Caco-2 (cell line): Measurements from ENCODE around the gene UQCR11. TPM values are rescaled to one million over a fixed set of nuclear protein-coding genes. Genes with fewer than 3 reads are reported as not detected.

Experiments used
- BruUV-seq: library from RNA; stranded (reverse); fragments of 400-500 nt; replicated peaks from 2 replicates; lab custom pipeline; 2021; lab: Mats Ljungman, UMichigan
- CTCF ChIA-PET: fragments of 300-600 bp; sonication (Branson Sonifier 250); formaldehyde crosslinking; loops from one replicate; lab custom pipeline; 2022; ENCODE audit warnings: antibody characterized with exemption; lab: Charles Lee
- POLR2A ChIA-PET: fragments of 300-600 bp; sonication (Branson Sonifier 250); formaldehyde crosslinking; loops from one replicate; lab custom pipeline; 2022; ENCODE audit warnings: antibody characterized with exemption; lab: Charles Lee
- DNase-seq, 2 experiments: peaks; one replicate each; pipeline versions ENCODE4 v3.0.0 to v3.0.0-alpha.2; 2020 to 2022
- H3K27me3 ChIP-seq: replicated peaks from 2 replicates; pipeline ENCODE4 v1.6.0; 2011; ENCODE audit warnings: low read length; ENCODE audit not compliant: control insufficient read depth, insufficient read depth
- H3K36me3 ChIP-seq: 2 replicates; pipeline ENCODE4 v1.5.1; 2011; ENCODE audit warnings: low read length; ENCODE audit not compliant: control insufficient read depth, insufficient read depth
- H3K4me1 ChIP-seq: fragments of 250-450 bp; sonication (Bioruptor Pico); 2 replicates; pipeline ENCODE4 v1.5.1; 2020; ENCODE audit warnings: mild to moderate bottlenecking
- H3K4me3 ChIP-seq: 2 replicates; pipeline ENCODE4 v1.5.1; 2011; ENCODE audit warnings: low read depth, mild to moderate bottlenecking, control low read depth, low read length
- H3K9me3 ChIP-seq: fragments of 250-450 bp; sonication (Bioruptor Pico); 2 replicates; pipeline ENCODE4 v1.5.1; 2020; ENCODE audit warnings: mild to moderate bottlenecking, moderate library complexity
- H3K27ac Mint-ChIP-seq: one replicate; pipeline ENCODE4 v1.8.0; 2022; ENCODE audit warnings: mixed read lengths; ENCODE audit not compliant: unreplicated experiment
- H3K27me3 Mint-ChIP-seq: one replicate; pipeline ENCODE4 v1.8.0; 2022; ENCODE audit warnings: mixed read lengths; ENCODE audit not compliant: insufficient read depth, unreplicated experiment
- H3K36me3 Mint-ChIP-seq: one replicate; pipeline ENCODE4 v1.8.0; 2022; ENCODE audit warnings: mild to moderate bottlenecking, mixed read lengths; ENCODE audit not compliant: insufficient read depth, unreplicated experiment
- H3K4me1 Mint-ChIP-seq: one replicate; pipeline ENCODE4 v1.8.0; 2022; ENCODE audit warnings: low read depth, mixed read lengths; ENCODE audit not compliant: unreplicated experiment
- H3K4me3 Mint-ChIP-seq: one replicate; pipeline ENCODE4 v1.8.0; 2022; ENCODE audit warnings: mild to moderate bottlenecking, moderate library complexity, mixed read lengths; ENCODE audit not compliant: unreplicated experiment
- H3K9me3 Mint-ChIP-seq: one replicate; pipeline ENCODE4 v1.8.0; 2022; ENCODE audit warnings: mixed read lengths; ENCODE audit not compliant: unreplicated experiment
- intact Hi-C: fragments of 100-400 bp; cut with micrococcal nuclease; formaldehyde crosslinking; loops from one replicate; pipeline ENCODE4 v1.10.0; 2022; ENCODE audit not compliant: unreplicated experiment
- total RNA-seq: library from RNA; stranded (reverse); gene quantifications from 2 replicates; pipeline ENCODE4 v1.2.3, GENCODE V29; 2022
- TF ChIP-seq, protein P1 (sequence below), 2 experiments: fragments of 200-600 bp in 1 of 2; IDR thresholded peaks; 1 replicate in 1 of 2; 2 replicates in 1 of 2; pipeline versions ENCODE4 v1.5.1 to v1.8.0; 2011 to 2022; ENCODE audit warnings: antibody characterized with exemption in 1 of 2, control low read depth in 1 of 2, inconsistent platforms in 1 of 2, low read depth in 1 of 2, low read length in 1 of 2, mild to moderate bottlenecking in 1 of 2, moderate library complexity in 1 of 2; ENCODE audit not compliant: insufficient read depth in 1 of 2, severe bottlenecking in 1 of 2, unreplicated experiment in 1 of 2

UQCR11 gene
- total RNA-seq, 1 experiment from 2014 or later: 222 TPM

DNA sequence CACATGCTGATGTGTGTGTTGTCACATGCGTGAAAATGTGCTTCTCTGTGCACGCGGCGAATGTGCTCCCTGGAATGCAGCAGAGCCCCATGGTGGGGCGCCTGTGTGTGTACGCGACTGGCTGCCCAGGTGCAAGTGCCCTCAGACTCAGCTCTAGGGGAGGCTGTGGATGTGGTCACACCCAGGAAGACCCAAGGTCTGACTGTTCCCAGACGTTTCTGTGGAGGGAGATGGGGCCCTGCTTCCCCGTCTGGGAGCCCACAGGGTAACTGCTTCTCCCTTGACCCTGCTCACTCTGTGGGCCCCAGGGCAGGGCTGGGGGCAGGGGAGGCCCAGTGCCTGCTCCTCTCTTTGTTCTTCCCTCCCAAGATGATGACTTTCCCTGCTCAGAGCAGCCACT is 7.9 kb upstream of the UQCR11 start:
- ChIA-PET CTCF (no interaction called here), POLR2A (no interaction called here)
- no peak for DNase-seq
- H3K4me1 ChIP-seq: no peaks in the 10 kb centered on the region
- peaks cover 2% of the 10 kb centered on the region for H3K36me3 ChIP-seq
- BruUV-seq: no TSS peak
- no peak overlapping the region for H3K4me3 ChIP-seq
- H3K9me3 ChIP-seq: no peaks in the 10 kb centered on the region
- no peak overlapping the region for H3K4me3 Mint-ChIP-seq
- no peaks in the 10 kb centered on the region for H3K27me3 Mint-ChIP-seq
- TF ChIP-seq, protein P1, sequence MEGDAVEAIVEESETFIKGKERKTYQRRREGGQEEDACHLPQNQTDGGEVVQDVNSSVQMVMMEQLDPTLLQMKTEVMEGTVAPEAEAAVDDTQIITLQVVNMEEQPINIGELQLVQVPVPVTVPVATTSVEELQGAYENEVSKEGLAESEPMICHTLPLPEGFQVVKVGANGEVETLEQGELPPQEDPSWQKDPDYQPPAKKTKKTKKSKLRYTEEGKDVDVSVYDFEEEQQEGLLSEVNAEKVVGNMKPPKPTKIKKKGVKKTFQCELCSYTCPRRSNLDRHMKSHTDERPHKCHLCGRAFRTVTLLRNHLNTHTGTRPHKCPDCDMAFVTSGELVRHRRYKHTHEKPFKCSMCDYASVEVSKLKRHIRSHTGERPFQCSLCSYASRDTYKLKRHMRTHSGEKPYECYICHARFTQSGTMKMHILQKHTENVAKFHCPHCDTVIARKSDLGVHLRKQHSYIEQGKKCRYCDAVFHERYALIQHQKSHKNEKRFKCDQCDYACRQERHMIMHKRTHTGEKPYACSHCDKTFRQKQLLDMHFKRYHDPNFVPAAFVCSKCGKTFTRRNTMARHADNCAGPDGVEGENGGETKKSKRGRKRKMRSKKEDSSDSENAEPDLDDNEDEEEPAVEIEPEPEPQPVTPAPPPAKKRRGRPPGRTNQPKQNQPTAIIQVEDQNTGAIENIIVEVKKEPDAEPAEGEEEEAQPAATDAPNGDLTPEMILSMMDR (IDR thresholded peaks at IDR 0.05; ENCODE audit: insufficient read depth in 1 of 2, low read depth in 1 of 2, low read length in 1 of 2, severe bottlenecking in 1 of 2, unreplicated experiment in 1 of 2): no peak
- H3K27ac Mint-ChIP-seq: no peak overlapping the region
- intact Hi-C loops: no loop called here
- H3K27me3 ChIP-seq: no peaks in the 10 kb centered on the region
- no peaks in the 10 kb centered on the region for H3K9me3 Mint-ChIP-seq
- H3K4me1 Mint-ChIP-seq: no peaks in the 10 kb centered on the region
- peaks cover 70% of the 10 kb centered on the region for H3K36me3 Mint-ChIP-seq

DNA sequence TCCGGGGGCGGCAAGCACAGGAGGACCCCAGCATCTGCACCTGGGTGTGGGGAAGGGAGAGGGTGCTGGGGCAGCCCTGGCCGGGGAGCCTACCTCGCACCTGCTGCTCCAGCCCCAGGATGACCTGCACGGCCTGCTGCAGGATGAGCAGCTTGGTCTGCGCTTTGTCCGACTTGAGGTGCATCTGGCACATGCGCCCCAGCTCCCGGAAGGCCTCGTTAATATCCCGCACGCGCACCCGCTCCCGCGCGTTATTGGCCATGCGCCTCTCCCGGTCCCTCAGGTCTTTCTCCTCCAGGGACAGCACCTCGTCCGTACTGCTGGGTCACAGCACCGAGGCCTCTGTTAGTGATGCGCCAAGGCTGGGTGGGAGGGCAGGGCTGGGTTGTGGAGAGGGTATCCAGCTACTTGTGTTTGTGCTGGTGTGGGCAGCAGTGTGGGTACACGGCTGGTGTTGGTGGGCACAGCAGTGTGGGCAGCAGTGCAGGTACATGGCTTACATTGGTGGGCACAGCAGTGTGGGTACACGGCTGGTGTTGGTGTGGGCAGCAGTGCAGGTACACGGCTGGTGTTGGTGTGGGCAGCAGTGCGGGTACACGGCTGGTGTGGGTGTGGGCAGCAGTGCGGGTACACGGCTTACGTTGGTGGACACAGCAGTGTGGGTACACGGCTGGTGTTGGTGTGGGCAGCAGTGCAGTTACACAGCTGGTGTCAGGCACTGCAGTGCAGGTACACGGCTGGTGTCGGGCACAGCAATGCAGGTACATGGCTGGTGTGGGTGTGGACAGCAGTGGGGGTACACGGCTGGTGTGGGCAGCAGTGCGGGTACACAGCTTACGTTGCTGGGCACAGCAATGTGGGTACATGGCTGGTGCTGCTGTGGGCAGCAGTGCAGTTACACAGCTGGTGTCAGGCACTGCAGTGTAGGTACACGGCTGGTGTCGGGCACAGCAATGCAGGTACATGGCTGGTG is 7.1 kb upstream of the UQCR11 start:
- Mint-ChIP-seq H3K4me1 (no peaks in the 10 kb centered on the region), H3K36me3 (peaks cover 64% of the 10 kb centered on the region), H3K4me3 (no peak overlapping the region), H3K27me3 (no peaks in the 10 kb centered on the region), H3K27ac (no peak overlapping the region), H3K9me3 (no peaks in the 10 kb centered on the region)
- POLR2A ChIA-PET: no interaction called here
- TF ChIP-seq, protein P1 (IDR thresholded peaks at IDR 0.05; ENCODE audit: insufficient read depth in 1 of 2, low read depth in 1 of 2, low read length in 1 of 2, severe bottlenecking in 1 of 2, unreplicated experiment in 1 of 2): no peak
- DNase-seq: no peak
- no peaks in the 10 kb centered on the region for H3K4me1 ChIP-seq
- no peak overlapping the region for H3K4me3 ChIP-seq
- H3K36me3 ChIP-seq: peaks cover 2% of the 10 kb centered on the region
- CTCF ChIA-PET: interaction anchor here (0.6 kb wide), 1 partner anchor 66 kb away, joined by 3 read pairs; no protein-coding TSS in a partner anchor
- no TSS peak for BruUV-seq
- H3K9me3 ChIP-seq: no peaks in the 10 kb centered on the region
- intact Hi-C loops: no loop called here
- H3K27me3 ChIP-seq: no peaks in the 10 kb centered on the region

DNA sequence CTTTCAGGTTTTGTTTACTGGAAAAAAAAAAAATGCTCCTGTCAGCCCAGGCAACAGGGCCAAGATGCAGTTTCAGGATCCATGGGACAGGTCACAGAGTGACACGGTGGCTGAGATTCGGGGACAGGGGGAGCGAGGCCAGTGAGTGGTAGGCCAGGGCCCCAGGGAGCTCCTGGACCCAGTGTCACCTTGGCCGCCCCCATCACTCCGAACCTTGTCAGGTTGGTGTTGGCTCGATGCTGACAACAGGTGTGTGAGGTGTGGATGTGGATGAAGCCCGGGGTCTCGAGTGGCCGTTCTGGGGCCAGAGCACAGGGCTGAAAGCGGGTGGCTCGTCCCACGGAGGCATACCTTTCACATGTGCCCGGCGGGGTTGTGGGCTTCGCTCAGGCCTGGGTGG is 6.1 kb upstream of the UQCR11 start:
- no peaks in the 10 kb centered on the region for H3K27me3 ChIP-seq
- no peaks in the 10 kb centered on the region for H3K4me1 Mint-ChIP-seq
- H3K4me1 ChIP-seq: 0 out of 2 replicates have a peak, but pooled peaks cover 5% of the 10 kb centered on the region
- no peak overlapping the region for H3K4me3 ChIP-seq
- CTCF ChIA-PET: interaction anchor here (0.6 kb wide), 1 partner anchor 32 kb away, joined by 6 read pairs; no protein-coding TSS in a partner anchor
- no peak for DNase-seq
- no peak overlapping the region for H3K4me3 Mint-ChIP-seq
- POLR2A ChIA-PET: no interaction called here
- H3K36me3 Mint-ChIP-seq: peaks cover 61% of the 10 kb centered on the region
- no peak overlapping the region for H3K27ac Mint-ChIP-seq
- H3K36me3 ChIP-seq: peaks cover 2% of the 10 kb centered on the region
- intact Hi-C loops: no loop called here
- no peaks in the 10 kb centered on the region for H3K9me3 ChIP-seq
- H3K9me3 Mint-ChIP-seq: no peaks in the 10 kb centered on the region
- H3K27me3 Mint-ChIP-seq: no peaks in the 10 kb centered on the region
- BruUV-seq: TSS peak; percentile 74
- TF ChIP-seq, protein P1 (IDR thresholded peaks at IDR 0.05; ENCODE audit: insufficient read depth in 1 of 2, low read depth in 1 of 2, low read length in 1 of 2, severe bottlenecking in 1 of 2, unreplicated experiment in 1 of 2): no peak
